Stimulated activated CD8-positive, alpha-beta memory T cell treated with anti-CD3 and anti-CD28 coated beads, Interleukin-15, amount 100 ng/mL, for 4 hours (primary cell): ENCODE data around the gene C1QTNF3.

Source experiments
- DNase-seq, 2 donors: peaks; one replicate each; pipeline ENCODE4 v3.0.0-alpha.2; 2020; ENCODE audit warnings: low read depth in 2 of 2

Gene C1QTNF3

DNA sequence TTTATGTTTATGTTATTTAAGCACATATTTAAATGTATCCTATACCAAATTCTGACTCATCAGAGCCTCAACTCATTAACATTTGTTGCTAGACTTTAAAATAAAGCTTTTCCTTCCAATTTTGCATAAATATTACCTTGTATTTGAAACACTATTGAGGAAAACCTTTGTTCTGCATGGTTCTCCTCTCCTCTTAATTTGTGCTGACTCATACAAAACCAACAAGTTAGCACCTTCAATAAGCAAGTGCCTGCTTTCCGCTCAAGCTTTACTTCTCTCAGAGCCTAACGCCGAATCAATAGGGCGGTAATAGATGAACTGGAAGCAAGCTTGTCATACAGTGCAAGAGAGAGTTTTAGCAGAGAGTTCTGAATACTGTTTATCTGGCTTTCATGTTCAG is 43.0 kb downstream of the C1QTNF3 start:
- no peak for DNase-seq

DNA sequence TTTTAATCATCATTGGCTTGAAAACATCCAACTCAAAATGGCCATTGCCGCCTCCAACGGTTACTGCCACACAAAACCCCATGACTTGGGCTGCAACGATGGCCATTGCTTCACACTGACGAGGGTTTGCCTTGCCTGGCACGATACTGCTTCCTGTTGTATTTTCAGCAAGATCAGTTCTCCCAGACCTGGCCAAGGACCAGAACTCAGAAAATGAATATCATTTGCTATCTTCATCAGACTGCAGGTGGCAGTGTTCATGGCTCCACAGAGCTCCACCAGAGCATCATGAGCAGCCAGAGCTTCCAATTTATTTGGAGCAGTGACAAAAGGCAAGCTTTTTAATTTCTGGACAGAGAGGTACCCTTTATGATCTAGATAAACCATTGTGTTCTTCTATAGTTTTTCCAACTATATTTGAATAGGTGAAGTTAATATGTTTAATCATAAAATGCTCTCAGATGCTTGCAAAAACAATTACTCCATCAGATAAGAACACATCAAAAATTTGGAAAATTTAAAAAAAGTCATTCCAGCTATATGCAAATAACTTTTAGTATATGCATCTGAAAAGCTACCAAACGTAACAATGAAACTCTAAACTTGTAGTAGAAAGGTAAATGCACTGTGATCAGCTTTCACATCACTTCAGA is 45.6 kb downstream of the C1QTNF3 start:
- DNase-seq: no peak

DNA sequence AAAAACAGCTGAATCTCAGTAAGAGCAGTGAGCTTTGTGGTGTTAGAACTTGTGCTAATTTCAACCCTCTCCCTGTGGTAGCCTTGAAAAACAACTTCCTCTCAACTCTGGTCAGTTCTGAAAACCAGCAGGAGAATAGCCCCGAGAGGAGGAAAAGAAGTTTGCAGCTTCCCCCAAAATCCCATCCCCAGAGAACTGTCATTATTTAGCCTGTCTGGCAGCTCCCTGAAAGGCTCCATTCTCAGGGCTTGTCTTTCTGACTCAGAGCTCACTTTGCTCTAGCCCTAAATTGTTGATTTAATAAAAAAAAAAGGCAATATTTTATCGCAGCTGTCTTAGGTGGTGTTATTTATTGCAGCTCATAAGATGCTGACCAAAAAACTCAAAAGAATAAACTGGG is 47.1 kb downstream of the C1QTNF3 start:
- DNase-seq: no peak

DNA sequence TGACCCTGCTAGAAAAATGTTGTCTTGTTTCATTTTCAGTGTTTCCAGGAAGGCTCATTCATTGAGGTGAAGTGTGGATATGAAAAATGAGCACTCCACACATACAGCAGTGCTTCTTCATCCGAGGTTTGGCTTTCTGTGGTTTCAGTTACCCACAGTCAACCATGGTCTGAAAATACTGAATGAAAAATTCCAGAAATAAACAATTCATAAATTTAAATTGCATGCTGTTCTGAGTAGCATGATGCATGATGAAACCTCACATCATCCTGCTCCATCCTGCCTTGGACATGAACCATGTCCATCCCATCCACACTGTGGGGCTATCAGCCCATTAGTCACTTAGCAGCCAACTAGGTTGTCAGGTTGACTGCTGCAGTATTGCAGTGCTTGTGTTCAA is 48.2 kb downstream of the C1QTNF3 start:
- no peak for DNase-seq

DNA sequence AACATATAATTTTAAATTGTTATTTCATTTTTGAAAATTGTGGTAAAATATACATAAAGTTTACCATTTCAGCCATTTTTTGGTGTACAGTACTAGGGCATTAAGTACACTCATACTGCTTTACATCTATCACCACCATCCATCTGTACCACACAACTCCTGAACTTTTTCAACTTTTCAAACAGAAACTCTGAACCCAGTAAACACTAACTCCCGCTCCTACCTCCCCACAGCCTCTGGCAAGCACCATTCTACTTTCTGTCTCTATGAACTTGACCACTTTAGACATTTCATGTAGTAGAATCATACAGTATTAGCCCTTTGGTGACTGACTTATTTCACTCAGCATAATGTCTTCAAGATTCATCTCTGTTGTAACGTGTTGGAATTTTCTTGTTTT is 50.1 kb downstream of the C1QTNF3 start:
- DNase-seq: no peak

DNA sequence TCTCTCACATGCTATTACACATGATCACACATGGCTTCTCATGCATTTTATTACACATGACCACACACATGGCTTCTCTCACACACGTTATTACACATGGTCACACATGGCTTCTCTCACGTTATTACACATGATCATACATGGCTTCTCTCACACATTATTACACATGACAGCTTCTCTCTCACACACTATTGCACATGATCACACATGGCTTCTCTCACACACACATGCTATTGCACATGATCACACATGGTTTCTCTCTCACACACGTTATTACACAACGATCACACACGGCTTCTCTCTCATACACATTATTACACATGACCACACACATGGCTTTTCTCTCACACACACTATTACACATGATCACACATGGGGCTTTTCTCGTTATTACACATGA is 57.6 kb downstream of the C1QTNF3 start:
- DNase-seq: no peak

DNA sequence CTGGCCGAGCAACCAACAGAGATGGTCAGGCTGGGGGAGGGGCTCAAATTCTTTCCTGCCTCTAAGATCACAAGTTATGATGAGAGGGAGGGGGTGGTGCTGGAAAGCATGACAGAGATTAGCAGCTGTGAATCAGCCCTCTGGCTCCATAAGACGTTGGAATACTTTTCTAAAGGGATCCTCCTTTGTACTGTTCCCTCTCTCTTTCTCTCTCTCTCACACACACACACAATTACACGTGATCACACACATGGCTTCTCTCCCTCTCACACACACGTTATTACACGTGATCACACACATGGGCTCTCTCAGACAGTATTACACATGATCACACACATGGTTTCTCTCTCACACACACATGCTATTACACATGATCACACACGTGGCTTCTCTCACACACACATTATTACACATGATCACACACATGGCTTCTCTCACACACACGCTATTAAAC is 58.3 kb downstream of the C1QTNF3 start, which contains the start of gene SLC45A2:
TSS of gene SLC45A2 (minus strand) at position 23 of the 454 bp plus-strand sequence. CDS start 110 bp downstream, outside the sequence.
- no peak for DNase-seq

DNA sequence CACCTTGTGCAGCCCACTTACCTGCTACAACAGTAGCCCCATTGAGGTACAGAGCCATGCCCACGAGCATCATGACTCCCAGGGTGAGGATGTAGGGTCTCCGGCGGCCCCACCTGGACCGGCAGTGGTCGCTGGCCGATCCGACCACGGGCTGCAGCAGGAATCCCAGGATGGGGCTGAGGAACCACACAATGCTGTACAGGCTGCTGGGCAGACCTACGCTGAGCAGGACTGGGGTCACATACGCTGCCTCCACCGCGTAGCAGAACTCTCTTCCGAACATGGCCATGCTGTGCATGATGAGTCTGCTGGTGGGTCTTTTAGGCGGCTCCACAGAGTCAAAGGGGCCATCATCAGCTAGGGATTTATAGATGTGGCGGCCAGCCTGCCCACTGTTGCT is 58.8 kb downstream of the C1QTNF3 start:
- DNase-seq: no peak

DNA sequence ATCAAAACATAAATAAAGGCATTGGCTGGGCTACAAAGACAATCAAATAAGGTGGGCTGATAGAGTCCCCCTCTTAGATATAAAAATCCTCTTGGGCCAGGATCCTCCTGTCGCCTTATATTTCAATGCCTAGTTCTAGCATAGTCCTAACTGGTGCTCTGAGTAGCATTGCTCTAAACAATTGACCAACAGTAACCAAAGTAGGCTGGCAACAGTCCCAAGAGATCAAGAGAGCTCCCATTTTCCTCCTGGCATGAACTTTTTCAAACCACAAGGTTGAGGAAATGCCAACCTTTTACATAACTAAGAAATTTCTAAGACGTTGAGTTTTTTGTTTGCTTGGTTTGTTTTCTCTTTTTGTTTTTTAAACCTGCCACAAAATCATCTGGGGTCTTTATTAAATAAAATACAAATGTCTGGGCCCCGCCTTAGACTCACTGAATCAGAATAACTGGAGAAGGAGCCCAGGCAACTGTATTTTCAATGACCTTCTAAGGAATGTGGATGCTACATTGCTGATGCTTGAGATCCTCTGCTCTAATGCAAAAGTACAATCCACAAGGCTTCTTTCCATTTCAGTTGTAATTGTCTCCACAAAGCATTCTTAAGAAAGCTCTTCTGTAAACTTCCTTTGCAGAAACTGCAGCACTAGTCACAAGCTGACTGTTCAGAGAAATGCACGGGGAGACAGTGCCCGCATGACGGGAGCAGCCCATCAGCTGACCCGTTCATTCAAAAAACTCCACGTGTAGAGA is 61.4 kb downstream of the C1QTNF3 start:
- no peak for DNase-seq

DNA sequence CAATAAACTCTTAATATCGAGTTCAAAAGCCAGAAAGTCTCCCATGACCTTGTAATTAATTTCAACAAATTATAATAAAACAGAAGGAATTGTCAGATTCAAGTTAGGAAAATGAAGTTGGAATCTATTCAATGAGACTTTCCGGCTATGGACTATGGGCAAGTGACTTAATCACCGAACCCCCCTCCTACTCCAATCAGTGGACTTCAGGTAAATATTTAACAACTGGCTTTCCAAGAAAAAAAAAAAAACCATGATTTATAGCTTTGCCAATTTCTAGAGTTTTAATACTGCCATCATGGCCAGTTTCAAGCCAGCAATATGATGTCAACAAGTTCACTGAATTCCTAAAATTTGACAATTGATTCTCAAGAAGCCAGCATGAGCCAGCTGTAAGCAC is 63.0 kb downstream of the C1QTNF3 start:
- no peak for DNase-seq

DNA sequence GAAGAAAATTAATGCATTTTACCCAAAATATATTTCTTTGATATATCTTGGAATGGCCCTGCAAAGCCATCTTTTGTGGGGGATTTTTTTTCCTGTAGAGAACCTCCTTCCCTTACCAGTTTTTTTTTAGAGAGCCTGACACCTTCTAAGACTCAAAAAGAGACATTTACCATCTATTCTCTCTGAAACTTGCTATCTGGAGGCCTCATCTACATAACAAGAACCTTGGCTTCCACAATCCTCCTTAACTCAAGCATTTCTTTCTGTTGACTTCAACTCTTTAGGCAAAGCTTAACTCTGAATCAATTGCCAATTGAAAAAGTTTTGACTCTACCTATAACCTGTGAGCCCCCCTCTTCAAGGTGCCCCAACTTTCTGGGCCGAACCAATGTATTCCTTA is 64.7 kb downstream of the C1QTNF3 start:
- DNase-seq: no peak

DNA sequence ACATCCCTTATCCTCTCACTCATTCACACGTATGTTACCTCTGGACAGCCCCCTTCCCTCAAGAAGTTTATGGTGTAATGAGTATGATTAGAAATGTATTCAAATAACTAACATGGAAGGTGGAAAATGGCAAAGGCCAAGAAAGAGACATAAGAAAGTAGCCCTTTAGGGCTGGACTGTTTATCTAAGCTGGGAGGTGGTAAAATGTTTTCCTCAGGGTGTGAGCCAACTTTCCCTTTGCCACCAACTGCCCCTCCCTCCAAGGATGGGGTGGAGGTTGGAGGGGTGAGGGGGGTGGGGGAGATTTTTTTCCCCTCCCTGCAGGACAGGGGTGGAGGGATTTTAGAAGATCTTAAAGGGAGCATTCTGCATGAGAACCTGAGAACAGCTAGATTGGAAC is 66.7 kb downstream of the C1QTNF3 start:
- DNase-seq: no peak

DNA sequence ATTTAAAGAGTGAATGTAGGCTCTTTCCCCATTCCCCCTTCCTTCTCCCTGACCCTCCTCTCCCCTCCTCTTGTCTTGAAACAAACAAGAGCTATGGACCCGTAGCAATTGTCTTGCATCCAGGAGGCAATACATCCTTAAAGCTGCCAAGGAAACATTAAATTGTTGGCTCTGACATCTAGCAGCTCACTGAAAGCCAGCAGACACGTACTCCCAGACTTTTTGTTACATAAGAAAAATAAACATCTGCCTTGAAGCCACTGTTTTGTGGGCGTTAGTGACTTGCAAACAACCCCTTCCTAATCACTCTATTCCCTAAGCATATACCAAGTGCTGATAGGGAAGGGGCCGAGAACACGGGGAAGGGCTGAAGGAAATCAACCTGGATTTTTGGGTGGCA is 67.2 kb downstream of the C1QTNF3 start:
- no peak for DNase-seq

DNA sequence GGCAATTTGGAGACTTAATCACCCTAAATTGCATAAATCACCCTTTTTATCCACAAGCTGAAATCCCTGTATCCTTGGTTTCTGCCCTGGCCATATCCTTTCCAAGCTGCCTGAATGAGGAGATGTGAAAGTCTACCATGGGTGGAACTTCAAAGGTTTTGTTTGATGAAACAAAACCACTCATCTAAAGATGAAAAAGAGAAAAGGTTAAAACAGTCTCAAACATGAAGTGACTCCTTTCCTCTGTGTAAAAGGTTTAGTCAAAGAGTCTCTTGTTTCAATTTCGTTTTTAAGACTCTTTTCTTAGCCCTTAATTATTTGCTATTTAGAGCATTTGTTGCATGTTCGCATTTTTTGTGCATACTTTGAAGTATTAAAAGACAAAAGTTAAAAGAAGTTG is 69.7 kb downstream of the C1QTNF3 start:
- no peak for DNase-seq

DNA sequence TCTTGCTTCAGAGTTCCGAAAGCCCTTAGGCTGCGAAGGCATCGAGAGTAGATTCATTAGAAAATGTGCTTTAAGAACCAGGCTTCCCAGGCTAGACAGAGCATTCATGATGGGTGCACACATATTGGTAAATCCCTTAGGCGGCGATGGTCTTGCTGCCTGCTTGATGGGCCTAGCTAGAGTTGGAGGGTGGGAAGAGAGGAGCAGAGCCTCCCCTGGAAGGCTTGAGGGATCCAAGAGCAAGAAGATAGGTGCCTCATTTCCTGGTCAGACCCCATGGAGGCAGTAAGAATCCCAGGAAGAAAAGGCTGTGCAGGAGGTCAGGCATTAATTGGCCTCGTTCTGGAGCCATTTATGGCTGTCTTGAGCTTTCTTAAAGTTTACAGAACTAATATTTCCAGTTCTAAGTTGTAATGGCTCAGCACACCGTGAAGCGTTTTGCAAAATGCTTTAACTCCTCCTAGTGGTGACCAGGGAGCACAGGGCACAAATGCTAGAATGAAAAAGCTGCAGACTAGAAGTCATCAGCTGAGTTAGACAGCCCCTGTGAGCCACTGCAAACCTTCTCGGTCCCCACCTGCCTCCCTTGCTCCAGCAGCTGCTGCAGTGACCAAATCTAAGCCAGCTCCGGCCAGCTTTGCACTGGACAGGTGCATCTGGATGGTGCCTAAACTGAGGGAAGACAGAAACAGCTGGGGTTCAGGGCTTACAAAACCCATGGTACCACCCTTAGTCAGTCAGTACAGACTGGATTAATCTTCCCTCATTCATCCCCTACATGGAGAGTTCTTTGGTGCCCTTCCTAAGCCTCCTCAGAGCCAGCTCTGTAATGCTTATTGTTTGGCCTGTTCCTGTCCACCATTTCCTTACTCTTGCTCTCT is 73.2 kb downstream of the C1QTNF3 start:
- no peak for DNase-seq

DNA sequence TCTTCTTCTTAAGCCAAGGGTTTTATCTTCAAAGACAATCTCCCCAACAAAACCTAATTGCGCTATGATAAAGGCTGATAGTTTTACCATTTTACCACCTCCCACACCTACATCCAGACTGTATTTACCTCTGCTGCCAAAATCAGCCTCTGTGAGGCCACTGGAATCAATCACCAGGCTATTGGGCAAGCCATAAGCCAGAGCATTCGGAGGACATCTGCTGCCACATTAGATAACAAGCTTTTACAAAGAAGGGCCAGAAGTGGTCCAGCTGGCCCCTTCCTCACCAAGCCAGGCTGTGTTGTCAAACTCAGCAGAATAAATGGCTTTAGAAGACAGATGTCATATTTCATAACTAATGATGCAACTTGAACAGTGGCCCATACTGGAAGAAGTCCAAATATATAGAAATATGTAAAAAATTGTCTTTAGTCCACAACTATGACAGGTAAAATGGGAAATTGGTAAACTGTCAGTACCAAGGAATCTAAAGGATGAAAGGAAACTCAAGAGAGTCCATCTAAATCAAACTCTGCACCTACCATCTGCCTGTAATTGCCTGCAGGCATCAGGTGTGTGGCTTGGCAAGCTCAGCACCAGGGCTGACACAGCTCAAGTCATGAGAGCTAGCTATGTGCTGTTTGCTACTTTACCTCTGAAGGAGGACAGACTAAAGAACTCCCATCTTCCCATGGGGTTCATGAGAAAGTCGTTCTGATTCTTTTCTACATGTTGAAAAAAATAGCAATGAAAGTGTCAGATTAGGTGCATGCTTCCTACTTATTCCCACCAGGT is 74.6 kb downstream of the C1QTNF3 start:
- no peak for DNase-seq
